D721Med (cell line): ENCODE data around the gene PTPRM.

Experiments used
- DNase-seq: peaks from one replicate; pipeline ENCODE4 v3.0.0; 2011; ENCODE audit warnings: low spot score; ENCODE audit not compliant: insufficient read length
- FAIRE-seq: peaks from 2 replicates; lab custom pipeline; 2011; peaks lifted over from hg19 to GRCh38; lab: Jason Lieb, UNC
- TF ChIP-seq, protein P1 (sequence below): IDR thresholded peaks from 2 replicates; pipeline ENCODE4 v1.5.1; 2012; ENCODE audit warnings: mild to moderate bottlenecking, control low read depth; ENCODE audit not compliant: insufficient read depth; ENCODE audit errors: missing control alignments

The PTPRM gene

DNA sequence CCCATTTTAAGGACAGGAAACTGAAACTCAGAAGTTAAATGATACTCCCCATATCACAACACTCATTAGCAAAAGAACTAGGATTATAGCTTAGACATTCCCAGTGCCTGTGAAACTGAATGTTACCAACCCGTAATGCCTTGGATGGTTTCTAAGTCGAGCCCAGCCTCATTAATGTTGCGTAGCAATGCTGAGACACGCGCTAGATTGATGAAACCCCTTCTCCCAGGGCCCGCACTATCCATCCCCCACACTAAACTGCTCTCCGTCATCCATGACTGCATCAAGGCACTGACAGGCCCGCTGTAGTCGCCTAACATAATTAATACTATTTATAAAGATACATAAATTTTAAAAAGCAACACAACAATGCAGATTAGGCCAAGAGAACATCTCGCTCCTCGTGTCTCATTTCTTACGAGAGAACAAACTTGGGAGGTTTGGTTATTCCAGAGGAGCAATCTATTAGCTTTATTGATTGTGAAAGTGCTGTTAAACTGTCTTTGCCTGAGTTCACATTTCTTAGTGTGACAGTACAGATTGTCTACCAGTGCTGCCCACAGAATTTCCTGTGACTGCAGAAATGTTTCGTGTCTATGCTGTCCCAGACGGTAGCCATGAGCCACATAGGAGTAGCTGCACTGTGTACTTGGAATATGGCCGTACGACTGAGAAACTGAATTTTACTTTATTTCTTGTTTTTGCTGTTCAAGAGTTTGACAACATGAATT lies 729.9 kb downstream of the PTPRM start:
- no peak for FAIRE-seq

DNA sequence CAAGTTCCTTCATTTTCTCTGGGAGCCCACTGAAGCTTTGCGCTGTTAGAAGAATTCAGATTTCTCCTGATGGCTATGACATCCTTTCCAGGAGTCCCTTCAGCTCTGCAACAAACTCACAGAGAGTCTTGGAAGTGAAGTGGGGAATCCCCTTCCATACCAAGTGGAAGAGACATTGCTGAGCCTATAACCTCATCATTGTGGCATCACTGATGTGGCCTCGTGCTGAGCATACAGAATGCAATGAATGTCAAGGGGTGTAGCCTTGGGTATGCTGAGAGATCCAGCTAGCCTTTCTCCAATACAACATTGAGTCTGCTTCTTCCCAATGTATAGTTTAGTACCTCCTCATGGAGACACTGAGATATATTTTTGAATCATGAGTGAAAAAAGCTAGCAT lies 731.1 kb downstream of the PTPRM start:
- FAIRE-seq (no peak), DNase-seq (no peak)
- TF ChIP-seq, protein P1, sequence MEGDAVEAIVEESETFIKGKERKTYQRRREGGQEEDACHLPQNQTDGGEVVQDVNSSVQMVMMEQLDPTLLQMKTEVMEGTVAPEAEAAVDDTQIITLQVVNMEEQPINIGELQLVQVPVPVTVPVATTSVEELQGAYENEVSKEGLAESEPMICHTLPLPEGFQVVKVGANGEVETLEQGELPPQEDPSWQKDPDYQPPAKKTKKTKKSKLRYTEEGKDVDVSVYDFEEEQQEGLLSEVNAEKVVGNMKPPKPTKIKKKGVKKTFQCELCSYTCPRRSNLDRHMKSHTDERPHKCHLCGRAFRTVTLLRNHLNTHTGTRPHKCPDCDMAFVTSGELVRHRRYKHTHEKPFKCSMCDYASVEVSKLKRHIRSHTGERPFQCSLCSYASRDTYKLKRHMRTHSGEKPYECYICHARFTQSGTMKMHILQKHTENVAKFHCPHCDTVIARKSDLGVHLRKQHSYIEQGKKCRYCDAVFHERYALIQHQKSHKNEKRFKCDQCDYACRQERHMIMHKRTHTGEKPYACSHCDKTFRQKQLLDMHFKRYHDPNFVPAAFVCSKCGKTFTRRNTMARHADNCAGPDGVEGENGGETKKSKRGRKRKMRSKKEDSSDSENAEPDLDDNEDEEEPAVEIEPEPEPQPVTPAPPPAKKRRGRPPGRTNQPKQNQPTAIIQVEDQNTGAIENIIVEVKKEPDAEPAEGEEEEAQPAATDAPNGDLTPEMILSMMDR: no peak

More for the DNA sequence above, 729.9 kb downstream of the PTPRM start:
- TF ChIP-seq, protein P1: no peak
- no peak for DNase-seq

DNA sequence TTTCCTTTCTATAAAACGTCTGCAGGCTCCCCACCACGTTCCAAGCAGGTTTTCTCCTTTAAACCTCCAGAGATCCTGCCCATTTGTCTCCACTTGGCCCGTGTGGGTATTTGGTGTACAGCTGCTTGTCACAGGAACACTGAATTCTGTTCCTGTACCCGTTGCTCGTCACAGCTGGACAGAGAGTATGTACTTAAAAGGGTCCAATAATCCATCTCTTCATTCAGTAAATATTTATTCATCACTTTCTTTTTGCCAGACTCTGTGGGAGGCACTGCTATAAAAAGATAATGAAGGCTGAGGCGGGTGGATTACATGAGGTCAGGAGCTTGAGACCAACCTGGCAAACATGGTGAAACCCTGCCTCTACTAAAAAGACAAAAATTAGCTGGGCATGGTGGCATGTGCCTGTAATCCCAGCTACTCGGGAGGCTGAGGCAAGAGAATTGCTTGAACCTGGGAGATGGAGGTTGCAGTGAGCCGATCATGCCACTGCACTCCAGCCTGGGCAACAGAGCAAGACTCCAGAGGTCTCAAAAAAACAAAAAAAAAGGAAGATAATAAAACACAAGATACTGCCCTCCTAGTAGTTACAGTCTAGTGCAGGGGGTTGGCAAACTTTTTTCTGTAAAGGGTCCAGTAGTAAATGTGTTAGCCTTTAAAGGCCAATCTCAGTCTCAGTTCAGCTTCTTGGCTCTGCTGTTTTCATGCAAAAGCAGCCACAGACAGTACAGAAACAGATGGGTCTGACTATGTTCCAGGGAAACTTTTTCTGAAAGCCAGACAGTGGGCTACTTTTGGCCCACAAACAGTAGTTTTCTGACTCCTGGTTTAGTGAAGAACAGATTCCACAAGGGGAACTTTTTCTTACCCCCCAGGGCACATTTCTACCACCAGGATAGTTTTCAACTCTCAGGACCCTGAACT lies 732.2 kb downstream of the PTPRM start:
- DNase-seq (no peak), FAIRE-seq (no peak)
- TF ChIP-seq, protein P1: no peak

DNA sequence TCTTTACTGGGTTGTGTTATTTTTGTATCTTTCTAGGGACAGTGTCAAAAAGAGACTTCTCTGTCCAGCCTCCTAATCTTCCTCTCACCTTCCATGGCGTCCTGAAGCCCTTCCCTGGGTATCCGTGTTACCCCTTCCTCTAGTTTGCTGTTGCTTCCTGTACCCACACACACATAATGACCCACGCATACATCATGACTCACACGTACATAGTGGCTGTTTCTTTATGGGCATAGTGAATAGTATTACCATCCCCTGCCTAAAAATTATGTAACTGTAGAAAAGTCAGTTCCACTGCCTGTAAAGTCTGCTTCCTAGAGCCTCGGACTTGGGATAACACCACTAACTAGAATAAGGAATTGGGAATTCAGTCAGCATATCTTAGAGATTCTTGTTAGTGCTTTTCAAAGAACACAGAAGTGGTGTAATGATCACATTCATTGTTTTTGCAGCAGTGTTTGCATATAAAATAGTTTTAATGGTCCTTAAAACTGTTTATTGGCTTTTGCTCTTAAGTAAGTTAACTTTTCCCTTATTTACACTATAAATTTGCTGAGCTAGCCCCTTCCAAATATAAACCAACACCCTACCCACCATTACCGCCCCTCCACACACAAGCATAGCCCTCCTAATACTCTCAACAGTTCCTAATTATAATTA lies 733.8 kb downstream of the PTPRM start:
- no peak for FAIRE-seq
- TF ChIP-seq, protein P1: no peak
- no peak for DNase-seq

DNA sequence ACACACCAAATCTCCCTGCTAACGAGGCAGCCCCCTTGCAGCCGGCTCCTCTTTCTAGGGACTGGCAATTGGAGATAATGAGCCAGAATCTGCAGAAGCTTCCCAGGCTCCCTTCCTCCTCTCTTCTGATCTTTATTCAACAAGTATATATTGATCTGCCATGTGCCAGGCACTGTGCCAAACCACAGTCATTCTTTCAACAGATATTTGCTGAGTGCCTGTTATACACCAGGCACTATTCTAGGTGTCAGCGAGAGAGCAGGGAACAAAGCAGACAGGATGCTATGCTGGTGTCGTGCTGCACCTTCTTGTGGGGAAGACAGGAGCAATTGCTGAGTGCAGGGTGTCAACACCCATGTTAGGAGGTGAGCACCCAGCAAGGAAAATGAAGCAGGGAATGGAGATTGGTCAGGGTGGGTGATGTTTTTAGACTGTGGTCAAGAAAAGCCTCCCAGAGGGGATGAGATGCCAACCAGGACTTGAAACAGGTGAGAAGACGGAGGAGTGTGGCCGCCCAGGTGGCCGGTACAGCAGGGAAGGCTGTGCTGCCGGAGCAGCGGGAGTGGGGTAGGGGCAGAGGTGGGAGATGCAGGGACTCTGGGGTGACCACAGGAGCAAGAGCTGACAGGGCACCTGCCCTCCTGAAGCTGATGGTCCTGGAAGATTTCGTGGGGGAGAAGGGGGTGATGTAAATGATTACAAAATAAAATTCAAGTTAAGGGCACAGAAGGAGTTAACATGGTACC lies 734.5 kb downstream of the PTPRM start:
- DNase-seq: peak; percentile 27
- no peak for FAIRE-seq
- TF ChIP-seq, protein P1: no peak

DNA sequence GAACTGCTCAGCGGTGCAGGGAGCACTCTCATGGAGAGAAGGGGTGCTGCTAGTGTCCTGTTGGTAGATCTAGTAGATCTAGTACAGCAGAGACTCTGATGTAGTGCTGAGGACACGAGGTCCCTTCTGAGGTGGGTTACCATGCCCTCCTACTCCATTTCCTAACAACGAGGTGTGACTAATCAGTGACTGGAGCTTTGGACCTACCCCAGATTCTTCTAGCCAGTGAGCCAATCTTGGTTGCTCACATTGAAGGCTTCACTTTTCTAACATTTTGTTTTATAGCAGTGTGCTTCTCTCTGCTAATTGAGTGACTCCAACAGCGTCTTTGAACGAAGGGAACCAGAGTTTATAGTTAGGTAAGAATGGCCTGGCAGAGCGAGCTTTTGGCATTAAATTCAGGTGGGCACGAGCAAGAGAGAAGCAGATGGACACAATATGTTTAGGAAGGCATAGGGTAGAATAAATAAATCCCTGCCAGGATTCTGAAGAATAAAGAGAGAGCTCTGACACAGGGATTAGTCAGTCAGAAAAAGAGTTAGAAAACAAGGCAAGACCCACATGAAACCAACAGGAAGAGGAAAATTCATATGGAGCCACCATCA lies 736.1 kb downstream of the PTPRM start:
- DNase-seq (no peak), FAIRE-seq (no peak)
- TF ChIP-seq, protein P1: no peak
